Peyer's patch (tissue), 4 donors: ENCODE results near the gene ELMO1.

Experiments used
- POLR2A ChIP-seq, 2 donors: fragments of 450-650 bp; IDR thresholded peaks; one replicate each; pipeline ENCODE4 v1.5.1; 2017; ENCODE audit warnings: antibody characterized with exemption in 2 of 2, mild to moderate bottlenecking in 2 of 2, moderate library complexity in 2 of 2
- TF ChIP-seq, protein P1 (sequence below), 6 experiments: fragments of 450-650 bp in 4 of 6; fragments of 200-600 bp in 2 of 6; sonication (generic) in 1 of 6; IDR thresholded peaks; one replicate each; pipeline ENCODE4 v1.5.1; 2017 to 2019; ENCODE audit warnings: antibody characterized with exemption in 6 of 6, mild to moderate bottlenecking in 3 of 6, moderate library complexity in 1 of 6

DNA sequence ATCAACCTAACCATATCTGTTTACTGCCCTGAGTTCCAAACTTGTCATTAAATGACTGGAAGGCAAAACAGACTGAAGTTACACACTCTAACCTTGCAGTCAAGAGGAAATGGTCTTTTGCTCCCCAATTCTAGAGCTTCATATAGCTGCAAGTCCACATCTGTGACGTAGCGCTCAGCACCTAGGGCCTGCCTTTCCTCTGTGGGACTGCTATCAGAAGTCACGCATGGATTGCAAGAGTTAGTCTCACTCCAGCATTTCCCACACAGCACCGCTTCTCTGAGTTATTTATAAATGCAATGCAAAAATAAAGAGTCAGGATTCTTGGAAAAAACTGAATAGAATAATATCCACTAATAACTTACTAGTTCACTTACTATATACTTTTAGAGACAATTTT lies 96.9 kb downstream of the ELMO1 start:
- TF ChIP-seq, protein P1, sequence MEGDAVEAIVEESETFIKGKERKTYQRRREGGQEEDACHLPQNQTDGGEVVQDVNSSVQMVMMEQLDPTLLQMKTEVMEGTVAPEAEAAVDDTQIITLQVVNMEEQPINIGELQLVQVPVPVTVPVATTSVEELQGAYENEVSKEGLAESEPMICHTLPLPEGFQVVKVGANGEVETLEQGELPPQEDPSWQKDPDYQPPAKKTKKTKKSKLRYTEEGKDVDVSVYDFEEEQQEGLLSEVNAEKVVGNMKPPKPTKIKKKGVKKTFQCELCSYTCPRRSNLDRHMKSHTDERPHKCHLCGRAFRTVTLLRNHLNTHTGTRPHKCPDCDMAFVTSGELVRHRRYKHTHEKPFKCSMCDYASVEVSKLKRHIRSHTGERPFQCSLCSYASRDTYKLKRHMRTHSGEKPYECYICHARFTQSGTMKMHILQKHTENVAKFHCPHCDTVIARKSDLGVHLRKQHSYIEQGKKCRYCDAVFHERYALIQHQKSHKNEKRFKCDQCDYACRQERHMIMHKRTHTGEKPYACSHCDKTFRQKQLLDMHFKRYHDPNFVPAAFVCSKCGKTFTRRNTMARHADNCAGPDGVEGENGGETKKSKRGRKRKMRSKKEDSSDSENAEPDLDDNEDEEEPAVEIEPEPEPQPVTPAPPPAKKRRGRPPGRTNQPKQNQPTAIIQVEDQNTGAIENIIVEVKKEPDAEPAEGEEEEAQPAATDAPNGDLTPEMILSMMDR (IDR thresholded peaks at IDR 0.05) = no peak
- TF ChIP-seq POLR2A (IDR thresholded peaks at IDR 0.05) = no peak
